Kidney (tissue), 14 donors: ENCODE measurements around the gene GRID1. TPM values are rescaled to one million over a fixed set of nuclear protein-coding genes. Genes with fewer than 3 reads are reported as not detected.

Source experiments
- DNase-seq, 5 donors: peaks; one replicate each; pipeline ENCODE4 v3.0.0-alpha.2; 2013 to 2020
- FAIRE-seq: peaks from 2 replicates; lab custom pipeline; 2012; peaks lifted over from hg19 to GRCh38; lab: Jason Lieb, UNC
- H3K27ac ChIP-seq, 2 donors: one replicate each; pipeline ENCODE4 v1.7.0; 2013; ENCODE audit warnings: low read depth in 2 of 2, low read length in 2 of 2, inconsistent platforms in 1 of 2
- H3K27me3 ChIP-seq: one replicate; pipeline ENCODE4 v1.7.1; 2013; ENCODE audit warnings: low read length, inconsistent platforms; ENCODE audit not compliant: control insufficient read depth, insufficient read depth
- H3K36me3 ChIP-seq, 3 donors: one replicate each; pipeline versions ENCODE4 v1.7.0 to v1.7.1; 2013; ENCODE audit warnings: low read length in 3 of 3, control low read depth in 1 of 3, inconsistent platforms in 1 of 3; ENCODE audit not compliant: insufficient read depth in 3 of 3, control insufficient read depth in 2 of 3
- H3K4me1 ChIP-seq, 3 donors: one replicate each; pipeline versions ENCODE4 v1.7.0 to v1.7.1; 2013; ENCODE audit warnings: low read length in 3 of 3, inconsistent platforms in 1 of 3, low read depth in 1 of 3; ENCODE audit not compliant: control insufficient read depth in 2 of 3, insufficient read depth in 2 of 3
- H3K4me3 ChIP-seq, 3 donors: one replicate each; pipeline versions ENCODE4 v1.7.0 to v1.8.1; 2013; ENCODE audit warnings: low read length in 3 of 3, control low read depth in 1 of 3, inconsistent platforms in 1 of 3
- H3K9ac ChIP-seq, 3 donors: one replicate each; pipeline versions ENCODE4 v1.7.0 to v1.7.1; 2013; ENCODE audit warnings: low read length in 3 of 3, control low read depth in 1 of 3, inconsistent platforms in 1 of 3
- H3K9me3 ChIP-seq, 3 donors: one replicate each; pipeline versions ENCODE4 v1.7.0 to v1.7.1; 2013; ENCODE audit warnings: low read length in 3 of 3, control low read depth in 1 of 3, inconsistent platforms in 1 of 3; ENCODE audit not compliant: control insufficient read depth in 2 of 3, insufficient read depth in 1 of 3
- CTCF ChIP-seq: IDR thresholded peaks from 3 replicates; pipeline ENCODE4 v1.5.1; 2012; ENCODE audit warnings: mild to moderate bottlenecking, moderate library complexity, borderline replicate concordance; ENCODE audit not compliant: insufficient read depth; ENCODE audit errors: extremely low read depth
- intact Hi-C: fragments of 100-400 bp; cut with DNase I; formaldehyde crosslinking; loops from one replicate; pipeline ENCODE4 v1.11.1; 2022
- polyA plus RNA-seq: library from polyadenylated mRNA; stranded (reverse); fragments of 350-450 nt; fragmentation: Illumina TruSeq; extraction: RNeasy Lipid Tissue Mini Kit (QIAGEN cat#74804); gene quantifications from one replicate; pipeline ENCODE4 v1.2.3, GENCODE V29; 2014; ENCODE audit warnings: low read depth, low replicate concordance; ENCODE audit not compliant: insufficient read depth
- total RNA-seq: library from RNA; stranded (reverse); fragmentation: NEBNext Ultra II Directional; extraction: Animal tissue kit (Norgen Biotek cat#: 25700); gene quantifications from one replicate; pipeline ENCODE4 v1.2.1, GENCODE V29; 2021
- donor health status: control.
- donor health status: control.
- donor health status: control.
- donor health status: control.
- donor health status: control.
- donor health status: DM: yes; HTN: yes; CAD: no.
- donor health status: Normal renal cell carcinoma (clear cell type).

Gene GRID1
- total and polyA plus RNA-seq, 2 donors from 2014 or later: 0.37 to 1.4 TPM

- DNase-seq (peak in 1 of 5 donors; percentile 60), FAIRE-seq (no peak)
- no peak overlapping the region for H3K27ac ChIP-seq
- H3K9me3 ChIP-seq: no peaks in the 10 kb centered on the region
- intact Hi-C loops: no loop called here
- H3K9ac ChIP-seq: no peak overlapping the region
- peaks cover 0 to 2% (median 0%) of the 10 kb centered on the region in 3 donors for H3K4me1 ChIP-seq
- H3K4me3 ChIP-seq: no peak overlapping the region
- H3K27me3 ChIP-seq: no peaks in the 10 kb centered on the region
- TF ChIP-seq CTCF: no peak
- H3K36me3 ChIP-seq: no peaks in the 10 kb centered on the region
Observed at GRCh38 chr10:86355571-86356038, 11.0 kb downstream of the GRID1 start.

- no peak for TF ChIP-seq CTCF
- FAIRE-seq (no peak), DNase-seq (peak in 1 of 5 donors; percentile 32)
- no peaks in the 10 kb centered on the region for H3K9me3 ChIP-seq
- no peak overlapping the region for H3K4me3 ChIP-seq
- intact Hi-C loops: no loop called here
- no peaks in the 10 kb centered on the region for H3K27me3 ChIP-seq
- H3K27ac ChIP-seq: no peak overlapping the region
- H3K9ac ChIP-seq: no peak overlapping the region
- H3K36me3 ChIP-seq: no peaks in the 10 kb centered on the region
- H3K4me1 ChIP-seq: peaks cover 0 to 2% (median 0%) of the 10 kb centered on the region in 3 donors
Observed at GRCh38 chr10:86354761-86355540, 11.6 kb downstream of the GRID1 start.

GRCh38 chr10:86353506-86354485 is 12.8 kb downstream of the GRID1 start:
- intact Hi-C loops: no loop called here
- no peak for TF ChIP-seq CTCF
- no peaks in the 10 kb centered on the region for H3K27me3 ChIP-seq
- no peak overlapping the region for H3K27ac ChIP-seq
- H3K9me3 ChIP-seq: no peaks in the 10 kb centered on the region
- peaks cover 0 to 2% (median 0%) of the 10 kb centered on the region in 3 donors for H3K4me1 ChIP-seq
- peak in 1 of 5 donors; percentile 65 for DNase-seq
- no peak for FAIRE-seq
- no peak overlapping the region for H3K9ac ChIP-seq
- H3K36me3 ChIP-seq: no peaks in the 10 kb centered on the region
- H3K4me3 ChIP-seq: no peak overlapping the region
